ENCODE measurements around the gene SCTR.

DNA sequence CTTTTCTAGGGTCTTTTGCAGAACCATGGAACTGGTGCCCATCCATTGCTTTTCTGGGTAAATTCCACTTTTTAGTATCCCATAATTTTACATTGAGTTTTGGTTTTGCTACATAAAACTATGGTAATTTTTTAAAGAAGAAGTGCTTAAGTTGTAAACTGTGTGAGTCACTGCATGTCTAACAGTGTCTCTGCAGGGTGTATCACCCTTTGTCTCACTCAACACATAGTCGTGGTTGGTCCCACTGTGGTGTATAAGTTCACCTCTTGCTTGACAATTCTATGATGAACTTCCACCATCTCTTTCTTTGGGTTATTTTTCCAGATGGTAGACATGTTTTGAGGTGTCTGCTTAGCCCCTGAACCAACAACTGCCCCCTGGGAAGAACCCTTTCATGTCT lies 10.5 kb downstream of the SCTR start:
- TF ChIP-seq, protein P1, sequence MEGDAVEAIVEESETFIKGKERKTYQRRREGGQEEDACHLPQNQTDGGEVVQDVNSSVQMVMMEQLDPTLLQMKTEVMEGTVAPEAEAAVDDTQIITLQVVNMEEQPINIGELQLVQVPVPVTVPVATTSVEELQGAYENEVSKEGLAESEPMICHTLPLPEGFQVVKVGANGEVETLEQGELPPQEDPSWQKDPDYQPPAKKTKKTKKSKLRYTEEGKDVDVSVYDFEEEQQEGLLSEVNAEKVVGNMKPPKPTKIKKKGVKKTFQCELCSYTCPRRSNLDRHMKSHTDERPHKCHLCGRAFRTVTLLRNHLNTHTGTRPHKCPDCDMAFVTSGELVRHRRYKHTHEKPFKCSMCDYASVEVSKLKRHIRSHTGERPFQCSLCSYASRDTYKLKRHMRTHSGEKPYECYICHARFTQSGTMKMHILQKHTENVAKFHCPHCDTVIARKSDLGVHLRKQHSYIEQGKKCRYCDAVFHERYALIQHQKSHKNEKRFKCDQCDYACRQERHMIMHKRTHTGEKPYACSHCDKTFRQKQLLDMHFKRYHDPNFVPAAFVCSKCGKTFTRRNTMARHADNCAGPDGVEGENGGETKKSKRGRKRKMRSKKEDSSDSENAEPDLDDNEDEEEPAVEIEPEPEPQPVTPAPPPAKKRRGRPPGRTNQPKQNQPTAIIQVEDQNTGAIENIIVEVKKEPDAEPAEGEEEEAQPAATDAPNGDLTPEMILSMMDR (IDR thresholded peaks at IDR 0.05), result no peak
- TF ChIP-seq EP300 (IDR thresholded peaks at IDR 0.05) (no peak), POLR2A (IDR thresholded peaks at IDR 0.05) (no peak), POLR2AphosphoS5 (IDR thresholded peaks at IDR 0.05) (no peak)
